Daoy (cell line): ENCODE measurements around the gene PPIG. TPM values are rescaled to one million over a fixed set of nuclear protein-coding genes. Genes with fewer than 3 reads are reported as not detected.
"Not testable (repeated sequence)": the region's sequence is repeated elsewhere in the genome, so short reads cannot be mapped to it uniquely, and the experiment has no call there.

ENCODE experiments used
- DNase-seq: peaks from one replicate; pipeline ENCODE4 v3.0.0-alpha.2; 2015; ENCODE audit warnings: low read depth
- total RNA-seq: library from RNA; depleted of rRNA; stranded (reverse); fragments of >200 nt; shearing (Covaris generic); gene quantifications from 2 replicates; pipeline ENCODE4 v1.2.3, GENCODE V29; 2014; rRNA removed

The PPIG gene
- total RNA-seq, 1 experiment from 2014 or later, result 40.2 TPM

GRCh38 chr2:169664600-169664977 is 80.4 kb downstream of the PPIG start:
- no peak for DNase-seq

- DNase-seq, result no peak
Observed at GRCh38 chr2:169664978-169665930, 81.1 kb downstream of the PPIG start.

DNA sequence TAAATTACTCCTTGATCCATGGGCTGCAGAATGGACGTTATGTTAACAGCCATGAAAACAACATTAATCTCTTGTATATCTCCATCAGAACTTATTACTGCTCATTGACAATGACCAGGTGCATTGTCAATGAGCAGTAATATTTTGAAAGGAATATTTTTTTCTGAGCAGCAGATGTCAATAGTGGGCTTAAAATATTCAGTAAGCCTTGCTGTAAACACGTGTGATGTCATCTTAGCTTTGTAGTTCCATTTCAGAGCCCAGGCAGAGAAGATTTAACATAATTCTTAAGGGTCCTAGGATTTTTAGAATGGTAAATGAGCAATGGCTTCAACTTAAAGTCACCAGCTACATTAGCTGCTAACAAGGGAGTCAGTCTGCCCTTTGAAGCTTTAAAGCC is 83.4 kb downstream of the PPIG start:
- DNase-seq, result no peak

GRCh38 chr2:169670215-169670651 is 86.1 kb downstream of the PPIG start:
- peak; percentile 23 for DNase-seq

DNA sequence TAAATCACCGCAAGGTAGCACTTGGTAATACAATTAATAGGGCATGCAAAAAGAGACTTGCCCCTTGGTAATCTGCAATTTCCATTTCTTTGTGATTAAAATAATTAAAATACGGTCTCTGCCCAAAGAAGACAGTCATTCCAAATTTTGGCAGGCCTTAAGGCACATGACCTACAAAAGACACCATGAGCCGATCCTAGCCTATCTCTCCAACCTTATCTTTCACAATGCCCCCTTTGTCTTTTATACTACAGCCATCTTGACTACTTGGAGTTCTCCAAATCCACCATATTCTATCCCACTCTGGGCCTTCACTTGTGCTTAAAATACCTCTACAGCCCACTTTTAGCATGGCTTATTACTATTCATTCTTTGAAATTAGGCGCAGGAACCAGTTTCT is 86.8 kb downstream of the PPIG start:
- DNase-seq, result no peak

DNA sequence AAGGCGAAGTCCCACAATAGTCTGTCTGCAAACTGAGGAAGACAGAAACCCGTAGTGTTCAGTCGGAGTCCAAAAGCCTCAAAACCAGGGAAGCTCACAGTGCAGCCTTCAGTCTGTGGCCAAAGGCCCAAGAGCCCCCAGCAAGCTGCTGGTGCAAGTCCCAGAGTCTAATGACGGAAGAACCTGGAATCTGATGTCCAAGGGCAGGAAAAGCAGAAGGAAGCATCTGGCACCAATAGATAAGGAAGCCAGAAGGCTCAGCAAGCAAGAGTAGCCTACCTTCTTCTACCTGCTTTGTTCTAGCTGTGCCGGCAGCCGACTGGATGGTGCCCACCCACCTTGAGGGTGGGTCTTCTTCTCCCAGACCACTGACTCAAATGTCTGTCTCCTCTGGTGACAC is 88.3 kb downstream of the PPIG start:
- no peak for DNase-seq

DNA sequence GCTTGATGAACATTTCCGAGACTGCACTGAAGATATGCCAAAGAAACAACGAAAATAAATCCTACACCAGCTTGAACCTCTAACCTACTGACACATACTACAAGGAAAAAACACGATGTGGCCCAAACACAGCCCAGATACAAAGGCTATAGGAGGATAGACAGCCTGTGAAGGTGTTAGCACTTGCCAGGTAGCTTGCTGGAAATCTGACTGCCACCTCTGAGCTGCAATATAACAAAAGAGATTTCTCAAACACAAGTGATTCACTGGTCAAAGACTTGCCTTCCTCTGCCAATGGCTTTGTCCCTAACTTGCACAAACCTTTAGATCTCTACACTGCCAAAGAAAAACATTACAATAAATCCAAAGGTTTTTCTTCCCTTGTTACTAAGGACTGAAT is 89.0 kb downstream of the PPIG start:
- no peak for DNase-seq

DNA sequence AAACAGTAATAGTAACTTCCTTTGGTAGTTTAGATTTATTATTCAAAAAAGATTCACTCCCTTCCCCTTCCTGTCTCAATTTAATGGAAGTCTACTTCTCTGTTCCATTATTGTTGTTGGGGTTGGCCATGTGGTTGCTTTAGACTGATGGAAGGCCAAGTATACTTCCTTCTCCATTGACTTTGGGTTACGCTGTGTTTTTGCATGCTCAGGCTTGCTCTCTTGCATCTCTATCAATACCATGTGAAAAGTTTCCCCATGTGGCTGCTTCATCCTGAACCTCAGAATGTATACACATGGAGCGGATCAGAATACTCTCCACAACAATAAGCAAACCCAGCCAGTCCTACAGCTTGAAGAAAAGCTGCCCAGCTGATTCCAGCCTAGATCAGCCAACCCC is 89.8 kb downstream of the PPIG start:
- no peak for DNase-seq

DNA sequence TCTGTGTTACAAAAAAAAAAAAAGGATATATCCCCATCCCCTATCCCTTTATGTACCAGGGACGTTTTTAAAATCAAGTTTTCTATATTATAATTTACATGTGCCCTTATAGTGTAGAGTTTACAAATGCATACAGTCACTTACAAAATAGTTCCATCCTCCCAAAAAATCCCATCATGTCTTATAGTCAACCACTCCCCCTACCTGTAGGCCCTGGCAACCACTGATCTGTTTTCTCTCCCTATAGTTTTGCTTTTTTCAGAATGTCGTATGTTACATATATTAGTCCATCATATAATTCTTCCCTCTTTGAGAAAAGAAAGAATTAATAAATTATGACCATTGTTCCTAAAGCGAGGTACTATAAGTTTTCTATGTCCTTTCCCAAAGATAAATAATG is 92.2 kb downstream of the PPIG start:
- no peak for DNase-seq

DNA sequence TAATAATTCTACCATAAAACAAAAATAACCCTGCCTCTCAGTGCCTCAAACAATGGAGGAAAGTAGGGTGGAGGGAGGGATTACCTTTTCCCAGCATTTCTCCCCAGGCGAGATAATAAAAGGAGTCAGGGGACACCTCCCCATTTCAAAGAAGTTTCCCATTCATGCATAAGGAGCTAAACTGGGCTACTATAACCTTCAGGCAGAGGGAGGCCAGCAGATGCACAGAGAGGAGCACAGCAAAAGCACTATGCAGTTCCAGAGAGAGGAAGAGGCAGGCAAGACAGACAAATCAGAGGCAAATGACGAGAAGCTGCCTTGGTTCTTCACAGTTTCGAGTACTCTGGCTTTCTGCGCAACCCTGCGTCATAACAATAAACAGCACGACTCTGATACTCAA is 92.7 kb downstream of the PPIG start:
- no peak for DNase-seq

- no peak for DNase-seq
Observed at GRCh38 chr2:169683054-169683424, 98.9 kb downstream of the PPIG start.

GRCh38 chr2:169683425-169684134 is 99.4 kb downstream of the PPIG start:
- no peak for DNase-seq

- no peak for DNase-seq
Observed at GRCh38 chr2:169684135-169684565, 100.0 kb downstream of the PPIG start.

DNA sequence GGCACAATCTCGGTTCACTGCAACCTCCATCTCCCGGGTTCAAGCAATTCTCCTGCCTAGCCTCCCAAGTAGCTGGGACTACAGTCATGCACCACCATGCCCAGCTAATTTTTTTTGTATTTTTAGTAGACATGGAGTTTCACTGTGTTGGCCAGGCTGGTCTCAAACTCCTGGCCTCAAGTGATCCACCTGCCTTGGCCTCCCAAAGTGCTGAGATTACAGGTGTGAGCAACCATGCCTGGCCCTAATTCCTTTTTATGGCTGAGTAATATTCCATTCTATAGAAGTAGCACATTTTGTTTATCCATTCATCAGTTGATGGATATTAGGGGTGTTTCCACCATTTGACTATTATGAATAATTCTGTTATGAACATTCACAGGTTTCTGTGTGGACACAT is 100.6 kb downstream of the PPIG start:
- not testable (repeated sequence) for DNase-seq

GRCh38 chr2:169686825-169687224 is 102.7 kb downstream of the PPIG start:
- DNase-seq, result not testable (repeated sequence)

DNA sequence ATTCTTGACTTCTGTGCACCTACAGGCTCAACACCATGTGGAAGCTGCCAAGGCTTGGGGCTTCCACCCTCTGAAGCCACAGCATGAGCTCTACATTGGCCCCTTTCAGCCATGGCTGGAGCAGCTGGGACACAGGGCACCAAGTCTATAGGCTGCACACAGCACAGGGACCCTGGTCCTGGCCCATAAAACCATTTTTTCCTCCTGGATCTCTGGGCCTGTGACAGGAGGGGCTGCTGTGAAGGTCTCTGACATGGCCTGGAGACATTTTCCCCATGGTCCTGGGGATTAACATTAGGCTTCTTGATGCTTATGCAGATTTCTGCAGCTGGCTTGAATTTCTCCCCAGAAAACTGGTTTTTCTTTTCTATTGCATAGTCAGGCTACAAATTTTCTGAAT is 103.8 kb downstream of the PPIG start:
- DNase-seq, result not testable (repeated sequence)

DNA sequence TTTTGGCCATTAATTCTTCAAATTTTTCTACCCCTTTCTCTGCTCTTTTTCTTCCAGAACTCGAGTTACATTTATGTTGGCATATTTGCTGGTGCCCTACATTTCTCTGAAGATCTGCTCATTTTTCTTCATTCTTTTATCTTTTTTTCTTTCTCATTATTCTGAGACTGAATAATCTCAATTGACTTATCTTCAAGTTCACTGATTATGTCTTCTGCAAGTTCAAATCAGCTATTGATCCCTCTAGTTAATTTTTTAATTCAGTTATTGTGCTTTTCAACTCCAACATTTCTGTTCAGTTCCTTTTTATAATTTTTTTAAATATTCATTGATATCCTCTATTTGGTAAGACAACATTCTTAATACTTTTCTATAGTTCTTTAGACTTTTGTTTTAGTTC is 106.8 kb downstream of the PPIG start:
- DNase-seq, result no peak

Other genes with a start within 250 kb of the PPIG start
- under 0.01 TPM in 1 of 2 replicates, not detected in the other for gene LRP2, start 221.8 kb upstream of the PPIG start, total RNA-seq
- 3.7 and 6.7 TPM in 2 replicates for gene BBS5, start 104.9 kb upstream of the PPIG start, total RNA-seq
- gene KLHL41, start 74.6 kb upstream of the PPIG start, total RNA-seq, result 0.15 and 0.51 TPM in 2 replicates
- 26.5 and 37.1 TPM in 2 replicates for gene FASTKD1, start 10.5 kb upstream of the PPIG start, total RNA-seq
- not detected in 2 replicates for gene CFAP210, start 110.1 kb downstream of the PPIG start, total RNA-seq
- 10.4 and 12.2 TPM in 2 replicates for gene PHOSPHO2, start 110.1 kb downstream of the PPIG start, total RNA-seq
- 13.9 and 17.2 TPM in 2 replicates for gene KLHL23, start 149.5 kb downstream of the PPIG start, total RNA-seq
- 172 and 179 TPM in 2 replicates for gene SSB, start 214.5 kb downstream of the PPIG start, total RNA-seq
- 107 and 163 TPM in 2 replicates for gene METTL5, start 240.6 kb downstream of the PPIG start, total RNA-seq
- 16.3 and 19.7 TPM in 2 replicates for gene UBR3, start 243.1 kb downstream of the PPIG start, total RNA-seq